Pancreas (tissue), 10 donors: ENCODE measurements around the gene LDHB. TPM values are rescaled to one million over a fixed set of nuclear protein-coding genes. Genes with fewer than 3 reads are reported as not detected.

Experiments
- ATAC-seq, 4 donors: fragments of 200-7000 bp; cut with Tn5 transposase; one replicate each; pipeline versions ENCODE4 v1.8.0 to v1.9.1; 2020; ENCODE audit warnings: mild to moderate bottlenecking in 4 of 4, moderate library complexity in 4 of 4
- DNase-seq, 6 donors: peaks; one replicate each; pipeline ENCODE4 v3.0.0-alpha.2; 2020
- FAIRE-seq: peaks from 2 replicates; lab custom pipeline; 2012; peaks lifted over from hg19 to GRCh38; lab: Jason Lieb, UNC
- H3K27ac ChIP-seq, 4 donors: fragments of 200-600 bp; sonication (generic); 1 replicate in 3 of 4; 2 replicates in 1 of 4; pipeline versions ENCODE4 v1.5.0 to v1.8.0; 2020
- H3K27me3 ChIP-seq, 4 donors: fragments of 200-600 bp; one replicate each; pipeline ENCODE4 v1.8.0; 2021
- H3K36me3 ChIP-seq, 3 donors: fragments of 200-600 bp; sonication (generic) in 1 of 3; one replicate each; pipeline versions ENCODE4 v1.5.0 to v1.8.0; 2020 to 2021
- H3K4me1 ChIP-seq, 3 donors: fragments of 200-600 bp; one replicate each; pipeline ENCODE4 v1.8.0; 2021
- H3K4me3 ChIP-seq, 4 donors: fragments of 200-600 bp; sonication (generic) in 2 of 4; one replicate each; pipeline versions ENCODE4 v1.5.0 to v1.8.0; 2020 to 2021
- H3K9me3 ChIP-seq, 4 donors: fragments of 200-600 bp; one replicate each; pipeline ENCODE4 v1.8.0; 2021
- WGBS, 2 donors: extraction: QIAGEN DNeasy Blood & Tissue Kit; methylation state at CpG; one replicate each; pipeline ENCODE4 v1.1.7; 2013; 5-methylcytosine and 5-hydroxymethylcytosine counted together
- intact Hi-C, 3 donors: fragments of 100-400 bp; cut with DNase I; formaldehyde crosslinking; loops; one replicate each; pipeline versions ENCODE4 v1.11.1 to v1.14.2; 2022
- polyA plus RNA-seq, 2 donors: library from polyadenylated mRNA; stranded (reverse); fragments of 200-250 nt; gene quantifications; one replicate each; pipeline ENCODE4 v1.2.3, GENCODE V29; 2013
- total RNA-seq, 6 donors: library from RNA; stranded (reverse); fragmentation: NEBNext Ultra II Directional in 4 of 6; extraction: Animal tissue kit (Norgen Biotek cat#: 25700) in 4 of 6; gene quantifications; one replicate each; pipeline versions ENCODE4 v1.2.1 to v1.2.4, GENCODE V29; 2021 to 2023
- TF ChIP-seq, protein P1 (sequence below), 4 donors: fragments of 200-600 bp; sonication (generic) in 3 of 4; IDR thresholded peaks; one replicate each; pipeline versions ENCODE4 v1.5.0 to v1.8.0; 2021; ENCODE audit warnings: antibody characterized with exemption in 4 of 4
- donor health status: healthy with polysubstance abuse.
- donor health status: DM: no; HTN: no; CAD: no; lungs with moderate emphysema.
- donor health status: DM: no; HTN: no; CAD: no.
- donor health status: control.
- donor health status: control.
- donor health status: Bipolar disorder and iron deficiency.
- donor health status: DM: yes; HTN: yes; CAD: no.
- donor health status: DM: no; HTN: no; CAD: no.
- donor health status: DM: no; HTN: no; CAD: no.
- donor health status: DM: yes; HTN: yes; CAD: no.

LDHB gene
- total and polyA plus RNA-seq, 8 donors = 97.6 to 364 (median 221) TPM

DNA sequence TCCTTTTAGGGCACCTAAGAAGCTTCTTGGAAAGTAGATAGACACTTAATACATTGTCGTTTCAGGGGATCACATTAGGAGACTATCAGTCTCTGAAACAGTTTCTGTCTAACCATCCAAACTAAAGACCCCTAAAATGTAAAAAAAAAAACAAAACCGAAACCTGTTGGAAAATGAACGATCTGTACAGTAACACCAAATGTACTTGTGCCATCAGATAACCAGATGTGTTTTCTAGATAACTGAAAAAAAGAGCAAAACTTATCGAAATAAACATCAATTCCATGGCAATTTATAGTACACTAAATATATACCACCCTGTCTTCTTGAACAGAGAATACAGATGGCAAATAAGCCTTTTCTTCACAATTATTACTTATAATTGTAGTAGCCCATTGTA lies 2.1 kb downstream of the LDHB start:
- intact Hi-C loops = no loop called here
- TF ChIP-seq, protein P1, sequence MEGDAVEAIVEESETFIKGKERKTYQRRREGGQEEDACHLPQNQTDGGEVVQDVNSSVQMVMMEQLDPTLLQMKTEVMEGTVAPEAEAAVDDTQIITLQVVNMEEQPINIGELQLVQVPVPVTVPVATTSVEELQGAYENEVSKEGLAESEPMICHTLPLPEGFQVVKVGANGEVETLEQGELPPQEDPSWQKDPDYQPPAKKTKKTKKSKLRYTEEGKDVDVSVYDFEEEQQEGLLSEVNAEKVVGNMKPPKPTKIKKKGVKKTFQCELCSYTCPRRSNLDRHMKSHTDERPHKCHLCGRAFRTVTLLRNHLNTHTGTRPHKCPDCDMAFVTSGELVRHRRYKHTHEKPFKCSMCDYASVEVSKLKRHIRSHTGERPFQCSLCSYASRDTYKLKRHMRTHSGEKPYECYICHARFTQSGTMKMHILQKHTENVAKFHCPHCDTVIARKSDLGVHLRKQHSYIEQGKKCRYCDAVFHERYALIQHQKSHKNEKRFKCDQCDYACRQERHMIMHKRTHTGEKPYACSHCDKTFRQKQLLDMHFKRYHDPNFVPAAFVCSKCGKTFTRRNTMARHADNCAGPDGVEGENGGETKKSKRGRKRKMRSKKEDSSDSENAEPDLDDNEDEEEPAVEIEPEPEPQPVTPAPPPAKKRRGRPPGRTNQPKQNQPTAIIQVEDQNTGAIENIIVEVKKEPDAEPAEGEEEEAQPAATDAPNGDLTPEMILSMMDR (IDR thresholded peaks at IDR 0.05) = no peak
- ATAC-seq = no peak
- Histone ChIP-seq H3K9me3 (no peaks in the 10 kb centered on the region), H3K27ac (no peak overlapping the region), H3K4me3 (peak overlapping the region in 2 of 4 donors; percentile 11 to 81), H3K4me1 (peaks cover 16 to 23% (median 21%) of the 10 kb centered on the region in 3 donors), H3K27me3 (no peaks in the 10 kb centered on the region), H3K36me3 (peaks cover 0 to 18% (median 7%) of the 10 kb centered on the region in 3 donors)
- WGBS, 2 donors = 46 to 53% methylated on average over 4 of the region's 4 CpGs
- FAIRE-seq = no peak
- no peak for DNase-seq

DNA sequence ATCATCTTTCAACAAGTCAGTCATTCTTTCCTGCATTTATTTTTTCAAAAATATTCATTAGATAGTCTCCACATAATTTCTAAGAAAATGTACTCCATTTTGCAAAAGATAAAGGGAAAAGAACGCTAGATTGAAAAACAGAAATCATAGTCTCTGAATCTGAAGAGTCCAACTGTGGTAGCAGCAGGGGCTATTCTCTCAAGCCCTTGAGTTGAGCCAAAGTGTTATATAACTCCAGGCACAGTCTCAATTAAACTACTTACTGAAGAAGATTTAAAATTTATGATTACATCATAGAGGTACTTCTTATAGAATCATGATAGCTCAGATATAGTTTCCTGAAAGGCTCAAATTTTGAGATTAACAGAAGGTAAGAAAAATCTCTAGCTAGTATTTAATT lies 5.8 kb downstream of the LDHB start:
- Histone ChIP-seq H3K9me3 (no peaks in the 10 kb centered on the region), H3K4me3 (no peak overlapping the region), H3K27me3 (no peaks in the 10 kb centered on the region), H3K36me3 (peaks cover 0 to 18% (median 7%) of the 10 kb centered on the region in 3 donors), H3K4me1 (peaks cover 20 to 23% (median 21%) of the 10 kb centered on the region in 3 donors), H3K27ac (no peak overlapping the region)
- intact Hi-C loops = no loop called here
- WGBS, 2 donors = 81 to 86% methylated on average over 1 of the region's 1 CpG
- DNase-seq (no peak), FAIRE-seq (no peak), ATAC-seq (no peak)
- TF ChIP-seq, protein P1 (IDR thresholded peaks at IDR 0.05) = no peak

GRCh38 chr12:21650997-21651396 lies 6.6 kb downstream of the LDHB start:
- Histone ChIP-seq H3K4me1 (peaks cover 20 to 23% (median 21%) of the 10 kb centered on the region in 3 donors), H3K27ac (no peak overlapping the region), H3K4me3 (no peak overlapping the region), H3K9me3 (no peaks in the 10 kb centered on the region), H3K27me3 (no peaks in the 10 kb centered on the region), H3K36me3 (peaks cover 0 to 26% (median 11%) of the 10 kb centered on the region in 3 donors)
- WGBS, 2 donors = 97 to 100% methylated on average over 1 of the region's 1 CpG
- TF ChIP-seq, protein P1 (IDR thresholded peaks at IDR 0.05) = no peak
- FAIRE-seq = no peak
- ATAC-seq = peak in 1 of 4 donors; percentile 27
- intact Hi-C loops = no loop called here
- DNase-seq = no peak

GRCh38 chr12:21649034-21649433 lies 8.6 kb downstream of the LDHB start:
- Histone ChIP-seq H3K27ac (no peak overlapping the region), H3K4me1 (peaks cover 11 to 18% (median 17%) of the 10 kb centered on the region in 3 donors), H3K36me3 (peaks cover 0 to 26% (median 6%) of the 10 kb centered on the region in 3 donors), H3K9me3 (no peaks in the 10 kb centered on the region), H3K4me3 (no peak overlapping the region), H3K27me3 (no peaks in the 10 kb centered on the region)
- DNase-seq (no peak), FAIRE-seq (no peak), ATAC-seq (no peak)
- 64% methylated on average over 3 of the region's 3 CpGs for WGBS, 2 donors
- TF ChIP-seq, protein P1 (IDR thresholded peaks at IDR 0.05) = no peak
- intact Hi-C loops = no loop called here

DNA sequence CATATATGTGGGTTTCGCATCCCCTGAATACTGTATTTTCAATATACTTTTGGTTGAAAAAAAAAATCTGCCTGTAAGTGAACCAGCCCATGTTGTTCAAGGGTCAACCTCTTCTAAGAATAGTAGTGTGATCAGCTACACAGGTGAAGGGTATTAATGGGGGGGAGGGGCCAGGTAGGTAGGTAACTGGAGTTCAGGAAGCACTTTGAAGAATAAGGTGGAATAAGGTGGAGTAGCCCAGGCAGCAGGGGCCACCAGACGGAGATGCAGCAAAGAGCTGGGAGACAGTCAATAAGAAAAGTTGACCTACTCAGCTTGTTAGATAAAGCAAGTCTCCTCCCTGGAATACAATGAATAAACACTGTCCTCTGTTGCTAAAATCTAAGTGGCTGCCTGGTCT lies 9.3 kb downstream of the LDHB start:
- no peak overlapping the region for H3K27ac ChIP-seq
- no peaks in the 10 kb centered on the region for H3K9me3 ChIP-seq
- H3K36me3 ChIP-seq = peaks cover 0 to 24% (median 4%) of the 10 kb centered on the region in 3 donors
- DNase-seq (no peak), FAIRE-seq (no peak), ATAC-seq (no peak)
- H3K4me3 ChIP-seq = no peak overlapping the region
- H3K27me3 ChIP-seq = no peaks in the 10 kb centered on the region
- H3K4me1 ChIP-seq = peaks cover 14 to 22% (median 18%) of the 10 kb centered on the region in 3 donors
- TF ChIP-seq, protein P1 (IDR thresholded peaks at IDR 0.05) = no peak
- WGBS, 2 donors = 92 to 94% methylated on average over 2 of the region's 2 CpGs
- intact Hi-C loops = no loop called here
